GM19395 (cell line): ENCODE results near the gene TIPRL.

Experiments used
- ATAC-seq: cut with Tn5 transposase; IDR thresholded peaks from one replicate; pipeline ENCODE4 v1.9.1; 2021; ENCODE audit warnings: mild to moderate bottlenecking, moderate library complexity; ENCODE audit not compliant: unreplicated experiment

Gene TIPRL

GRCh38 chr1:168245042-168245441 is 66.3 kb downstream of the TIPRL start:
- no peak for ATAC-seq

GRCh38 chr1:168246506-168246905 is 67.7 kb downstream of the TIPRL start:
- no peak for ATAC-seq
